Measurements from ENCODE around the gene TECRL.

Gene TECRL

GRCh38 chr4:64330143-64330542 is 79.1 kb downstream of the TECRL start:
- DNase-seq (ENCODE audit: low read depth in 2 of 2, low spot score in 1 of 2): no peak

GRCh38 chr4:64327237-64327636 is 82.0 kb downstream of the TECRL start:
- no peak for DNase-seq (ENCODE audit: low read depth in 2 of 2, low spot score in 1 of 2)

- no peak for DNase-seq (ENCODE audit: low read depth in 2 of 2, low spot score in 1 of 2)
Observed at GRCh38 chr4:64326507-64326906, 82.7 kb downstream of the TECRL start.

DNA sequence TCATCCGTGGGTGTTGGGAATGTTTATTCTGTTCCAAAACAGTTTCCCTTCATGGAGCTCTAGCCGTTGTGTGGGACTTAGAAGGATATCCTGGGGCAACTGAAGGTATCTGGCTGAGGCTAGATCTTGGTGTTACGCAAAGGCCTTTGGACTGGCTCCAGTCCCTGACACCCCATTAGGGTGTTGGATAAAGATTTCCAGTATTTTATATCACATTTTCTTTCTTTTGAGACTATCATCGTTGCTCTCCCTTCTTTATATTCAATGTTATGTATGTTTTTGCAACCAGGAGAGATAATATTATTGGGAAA is 103.0 kb downstream of the TECRL start:
- DNase-seq (ENCODE audit: low read depth in 2 of 2, low spot score in 1 of 2): no peak

DNA sequence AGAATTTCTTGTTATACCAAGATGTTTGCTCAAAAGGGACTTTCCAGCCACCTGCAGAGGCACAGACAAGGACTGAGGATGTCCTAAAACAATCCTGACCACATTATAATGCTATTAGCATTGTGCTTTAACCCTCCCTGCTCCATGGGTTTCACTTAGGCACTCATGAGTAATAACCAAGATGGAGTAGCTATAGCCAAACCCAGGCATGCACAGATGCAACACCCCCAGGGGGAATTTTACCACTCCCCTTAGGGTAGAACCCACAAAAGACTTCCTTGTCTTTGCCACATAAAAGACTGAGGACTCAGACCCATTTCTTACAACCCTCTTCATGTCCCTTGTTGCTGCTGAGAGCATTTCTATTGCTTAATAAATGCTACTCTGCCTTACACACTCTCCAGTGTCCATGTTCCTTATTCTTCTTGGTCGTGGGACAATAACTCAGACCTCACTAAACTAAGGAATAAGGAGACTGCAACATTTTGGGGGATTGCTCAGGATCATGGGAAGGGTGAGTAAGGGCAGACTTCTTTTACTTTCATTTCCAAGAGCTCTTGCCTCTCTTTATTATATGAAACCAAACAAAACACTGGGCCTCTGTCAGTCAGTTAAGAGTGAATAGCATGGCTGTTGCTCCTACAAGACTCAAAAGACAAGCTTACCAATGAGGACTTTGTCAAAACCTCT is 103.5 kb downstream of the TECRL start:
- no peak for DNase-seq (ENCODE audit: low read depth in 2 of 2, low spot score in 1 of 2)

DNA sequence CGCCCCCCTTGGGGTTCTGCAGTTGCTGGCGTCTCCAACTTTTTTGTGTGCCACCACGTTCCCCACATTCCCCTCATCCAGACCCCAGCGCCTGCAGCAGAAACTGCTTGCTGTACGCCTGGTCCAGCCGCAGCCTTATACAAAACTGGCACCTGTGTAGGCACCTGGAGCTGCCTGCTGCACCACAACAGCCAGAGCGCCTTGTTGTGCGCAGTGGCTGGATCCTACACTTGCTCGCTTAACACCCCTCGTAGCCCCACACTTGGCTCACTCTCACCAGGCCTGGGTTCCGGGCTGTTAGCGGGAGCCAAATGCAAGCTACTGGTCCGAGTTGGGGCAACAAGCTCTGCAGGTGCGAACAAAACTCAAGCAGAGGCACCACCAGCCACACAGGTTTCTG is 136.8 kb downstream of the TECRL start:
- DNase-seq (ENCODE audit: low read depth in 2 of 2, low spot score in 1 of 2): no peak

- no peak for DNase-seq (ENCODE audit: low read depth in 2 of 2, low spot score in 1 of 2)
Observed at GRCh38 chr4:64271601-64272081, 137.6 kb downstream of the TECRL start.

- no peak for DNase-seq (ENCODE audit: low read depth in 2 of 2, low spot score in 1 of 2)
Observed at GRCh38 chr4:64266669-64267068, 142.6 kb downstream of the TECRL start.

DNA sequence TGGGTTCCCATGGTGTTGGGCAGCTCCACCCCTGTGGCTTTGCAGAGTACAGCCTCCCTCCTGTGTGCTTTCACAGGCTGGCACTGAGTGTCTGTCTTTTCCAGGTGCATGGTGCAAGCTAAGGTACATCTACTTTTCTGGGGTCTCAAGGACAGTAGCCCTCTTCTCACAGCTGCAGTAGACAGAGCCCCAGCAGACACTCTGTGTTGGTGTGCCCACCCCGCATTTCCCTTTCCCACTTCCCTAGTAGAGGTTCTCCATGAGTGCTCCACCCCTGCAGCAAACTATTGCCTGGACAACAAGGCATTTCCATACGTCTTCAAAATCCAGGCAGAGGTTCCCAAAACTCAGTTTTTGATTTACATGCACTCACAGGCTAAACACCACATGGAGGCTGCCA is 143.0 kb downstream of the TECRL start:
- no peak for DNase-seq (ENCODE audit: low read depth in 2 of 2, low spot score in 1 of 2)

GRCh38 chr4:64251781-64252180 is 157.5 kb downstream of the TECRL start:
- DNase-seq (ENCODE audit: low read depth in 2 of 2, low spot score in 1 of 2): no peak

DNA sequence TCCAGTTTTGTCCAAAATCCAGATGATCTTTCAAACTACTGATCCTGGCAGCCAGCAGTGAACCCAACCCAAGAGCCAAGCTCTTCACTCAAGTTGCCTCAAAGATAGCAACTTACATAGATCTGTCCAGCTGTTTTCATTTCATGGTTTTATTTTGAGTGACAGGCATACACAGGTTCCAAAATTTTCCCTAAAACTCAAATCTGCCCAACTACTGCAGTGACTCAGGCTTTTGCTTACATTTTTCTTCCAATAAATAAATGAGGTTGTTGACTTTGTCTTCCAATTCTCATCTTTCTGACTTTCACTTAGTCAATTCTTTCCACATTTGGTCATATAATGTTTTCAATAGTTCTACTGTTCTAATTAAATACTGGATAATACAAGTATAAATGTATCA is 158.8 kb downstream of the TECRL start:
- no peak for DNase-seq (ENCODE audit: low read depth in 2 of 2, low spot score in 1 of 2)

DNA sequence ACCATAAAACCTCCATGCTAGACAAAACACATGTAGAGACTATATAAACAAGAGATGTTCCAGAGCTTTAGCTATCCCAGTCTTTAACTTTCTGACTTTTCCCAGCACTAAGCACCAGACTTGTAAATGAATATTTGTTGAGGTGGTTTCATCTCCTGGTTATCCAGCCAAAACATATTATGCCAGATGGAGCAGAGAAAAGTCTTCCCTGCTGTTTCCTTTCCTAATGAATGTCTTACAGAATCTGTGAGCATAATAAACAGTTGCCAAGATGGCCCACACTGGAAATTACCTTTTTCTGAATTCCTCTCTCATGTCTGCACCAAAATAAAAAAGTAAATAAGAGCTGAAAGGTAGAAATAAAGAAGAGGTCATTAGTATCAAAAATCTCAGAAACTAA is 159.2 kb downstream of the TECRL start:
- DNase-seq (ENCODE audit: low read depth in 2 of 2, low spot score in 1 of 2): no peak

- no peak for DNase-seq (ENCODE audit: low read depth in 2 of 2, low spot score in 1 of 2)
Observed at GRCh38 chr4:64248186-64248585, 161.1 kb downstream of the TECRL start.

- no peak for DNase-seq (ENCODE audit: low read depth in 2 of 2, low spot score in 1 of 2)
Observed at GRCh38 chr4:64230709-64231310, 178.4 kb downstream of the TECRL start.

Measured in stimulated activated CD8-positive, alpha-beta memory T cell treated with anti-CD3 and anti-CD28 coated beads, Interleukin-4, amount 100 ng/mL, for 4 hours (primary cell).